GM19467 (cell line): ENCODE data around the gene MBOAT2.

ENCODE experiments used
- ATAC-seq: cut with Tn5 transposase; IDR thresholded peaks from one replicate; pipeline ENCODE4 v1.9.1; 2021; ENCODE audit warnings: mild to moderate bottlenecking, moderate library complexity; ENCODE audit not compliant: unreplicated experiment

The MBOAT2 gene

DNA sequence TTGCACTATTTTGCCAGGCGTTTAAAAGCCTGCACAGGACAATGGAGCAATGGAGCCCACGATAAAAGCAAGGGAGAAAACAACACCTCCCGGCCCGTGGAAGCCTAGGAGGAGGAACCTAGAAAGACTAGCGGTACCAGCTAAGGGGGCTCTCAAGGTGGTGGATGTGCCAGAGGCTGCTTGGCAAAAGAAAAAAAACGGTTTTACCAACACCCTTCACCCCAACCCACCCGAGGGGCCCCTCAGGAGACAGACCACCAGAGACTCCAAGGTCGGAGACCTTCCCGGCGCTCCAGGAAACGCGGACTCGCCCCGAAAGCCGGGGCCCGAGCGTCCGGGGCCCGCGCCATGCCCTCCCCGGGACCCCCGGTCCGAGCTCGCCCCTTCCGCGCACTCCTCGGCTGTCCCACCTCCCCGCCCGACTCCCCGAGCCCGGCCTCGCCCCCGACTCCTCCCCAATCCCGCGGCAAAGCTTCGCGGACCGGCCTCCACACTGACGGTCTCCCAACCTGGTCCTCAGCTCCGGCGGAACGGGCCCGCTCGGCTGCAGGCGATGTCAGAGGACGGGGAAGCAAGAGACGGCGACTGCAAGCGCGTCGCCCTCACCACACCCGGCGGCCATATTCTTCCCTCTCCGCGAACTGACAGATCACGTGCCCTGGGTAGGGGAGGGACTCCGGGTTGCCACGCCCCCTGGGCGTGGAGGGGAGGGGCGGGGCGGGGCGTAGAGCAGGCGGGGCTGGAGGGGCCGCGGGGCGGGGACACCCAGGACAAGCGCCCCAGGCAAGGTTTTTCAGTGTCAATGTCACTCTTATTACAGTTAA is 166.3 kb downstream of the MBOAT2 start, which contains the start of gene KIDINS220:
Gene KIDINS220, minus strand, starts transcription at position 643 of the 824 bp plus-strand sequence. CDS start 10,520 bp downstream, outside the sequence.
- ATAC-seq = peak; percentile 94

DNA sequence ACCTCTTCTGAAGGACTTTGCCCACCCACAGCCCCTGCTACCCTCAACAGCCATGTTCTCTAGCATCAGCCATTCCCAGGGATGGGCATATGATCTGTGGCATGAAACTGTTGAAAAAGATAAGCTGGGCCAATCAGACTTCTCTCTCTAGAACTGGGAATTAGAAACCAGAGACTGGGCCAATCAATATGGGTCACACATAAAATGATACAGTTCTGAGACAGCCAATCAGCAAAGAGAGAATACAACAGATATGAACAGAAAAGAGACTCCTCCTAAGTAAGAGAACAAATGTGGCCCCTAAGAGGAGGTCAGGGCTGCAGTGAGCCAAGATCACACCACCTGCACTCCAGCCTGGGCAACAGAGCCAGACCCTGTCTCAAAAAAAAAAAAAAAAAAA is 168.2 kb downstream of the MBOAT2 start:
- ATAC-seq = no peak

DNA sequence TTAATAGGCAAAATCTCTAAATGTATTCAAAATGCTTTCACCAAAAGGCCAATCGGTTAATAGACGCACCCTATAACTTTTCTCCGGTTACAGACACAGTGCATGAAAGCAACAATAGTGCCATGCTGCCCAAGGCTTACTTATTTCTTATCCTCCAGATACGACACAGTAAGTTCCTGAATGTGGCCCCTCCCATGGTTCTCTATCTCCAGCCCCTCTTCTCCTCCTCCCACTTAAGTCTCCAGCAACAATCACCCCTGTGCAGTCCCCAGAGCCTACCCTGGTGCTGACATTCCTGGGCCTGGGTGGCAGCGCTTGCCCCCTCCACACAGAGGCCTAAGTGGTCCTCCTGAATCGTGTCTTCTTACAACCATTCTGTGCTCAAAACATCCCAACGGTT is 169.6 kb downstream of the MBOAT2 start:
- no peak for ATAC-seq

DNA sequence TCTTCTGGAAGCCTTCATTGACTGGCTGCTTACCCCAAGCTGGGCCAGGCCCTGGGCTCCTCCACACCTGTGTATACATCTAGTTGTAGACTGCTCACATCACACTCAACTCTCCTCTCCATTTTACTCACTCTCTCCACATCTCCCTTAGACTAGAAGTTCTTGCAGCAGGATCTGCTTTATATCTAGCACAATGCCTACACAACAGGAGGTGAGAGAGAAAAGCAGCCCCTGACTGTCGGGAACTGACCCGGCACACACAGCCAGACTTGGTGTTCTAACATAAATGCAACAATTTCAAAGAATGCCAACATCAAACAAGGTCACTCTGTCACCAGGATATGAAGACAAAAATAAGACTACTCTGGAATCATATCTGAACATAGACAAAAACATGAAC is 172.0 kb downstream of the MBOAT2 start:
- no peak for ATAC-seq

DNA sequence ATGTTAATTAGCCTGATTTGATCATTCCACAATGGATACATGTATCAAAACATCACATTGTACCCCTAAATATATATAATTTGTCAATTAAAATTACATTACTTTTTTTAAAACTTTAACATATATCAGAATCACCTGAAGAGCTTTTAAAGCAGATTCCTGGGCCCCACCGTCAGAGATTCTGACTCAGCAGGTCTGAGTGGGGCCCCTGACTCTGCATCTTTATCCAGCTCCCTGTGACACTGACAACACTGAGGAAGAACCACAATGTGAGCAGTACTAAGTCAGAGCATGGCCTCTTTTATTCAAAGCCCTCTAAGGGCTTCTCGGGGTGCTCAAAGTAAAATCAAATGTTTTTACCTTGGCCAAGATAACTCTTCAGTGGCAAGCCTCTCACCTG is 175.8 kb downstream of the MBOAT2 start:
- no peak for ATAC-seq

DNA sequence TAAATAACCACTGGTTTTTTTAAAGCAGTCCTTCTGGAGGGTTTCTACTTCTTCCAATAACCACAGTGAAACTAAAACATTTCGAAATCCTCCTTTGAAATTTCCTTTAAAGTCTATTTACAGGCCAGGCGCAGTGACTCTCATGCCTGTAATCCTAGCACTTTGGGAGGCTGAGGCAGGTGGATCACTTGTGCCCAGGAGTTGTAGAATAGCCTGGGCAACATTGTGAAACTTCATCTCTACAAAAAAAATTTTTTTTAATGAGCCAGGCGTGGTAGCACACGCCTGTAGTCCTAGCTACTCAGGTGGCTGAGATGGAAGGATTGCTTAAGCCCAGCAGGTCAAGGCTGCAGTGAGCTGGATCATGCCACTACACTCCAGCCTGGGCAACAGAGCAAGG is 181.3 kb downstream of the MBOAT2 start:
- ATAC-seq = no peak

DNA sequence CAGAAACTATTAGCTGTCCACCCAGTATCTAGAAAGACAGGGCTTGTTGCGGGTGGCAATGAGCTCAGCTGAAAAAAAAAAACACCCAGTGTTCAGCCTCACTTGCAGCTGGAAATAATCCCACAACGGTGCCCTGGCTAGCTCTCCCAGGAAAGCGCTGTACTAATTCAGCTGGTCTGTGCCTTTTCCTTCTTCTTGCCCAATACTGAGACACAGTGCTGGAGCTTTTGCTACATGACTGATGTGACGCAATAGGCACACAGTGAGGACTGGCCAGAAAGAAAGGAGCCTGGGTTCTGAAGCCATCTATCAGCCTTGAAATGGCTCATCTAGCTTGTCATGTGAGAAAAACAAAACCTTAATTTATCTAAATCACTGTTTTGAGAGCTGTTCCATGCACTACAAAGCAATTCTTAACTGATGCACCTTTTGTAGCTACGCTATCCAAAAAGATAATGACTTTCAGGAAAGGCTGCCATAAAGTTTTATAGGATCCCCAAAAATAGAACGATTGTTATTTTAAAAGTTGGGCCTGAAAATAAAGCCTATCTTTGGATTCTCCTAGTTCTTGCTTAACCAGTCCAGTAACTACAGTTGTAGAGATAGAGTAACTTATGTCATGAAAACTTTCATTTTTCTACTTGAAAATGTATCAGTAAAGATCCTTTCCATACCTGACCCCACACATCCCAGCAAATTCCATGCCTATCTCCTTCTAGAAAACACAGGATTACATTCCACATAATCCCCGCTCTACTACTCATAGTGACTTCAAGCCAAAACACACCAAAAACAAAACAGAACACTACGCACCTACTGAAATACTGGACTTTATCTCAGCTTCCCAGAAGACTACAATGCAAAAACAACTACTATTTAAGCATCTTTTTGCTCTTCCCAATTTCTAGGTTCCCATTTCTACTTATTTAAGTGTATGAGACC is 181.9 kb downstream of the MBOAT2 start:
- ATAC-seq = no peak

DNA sequence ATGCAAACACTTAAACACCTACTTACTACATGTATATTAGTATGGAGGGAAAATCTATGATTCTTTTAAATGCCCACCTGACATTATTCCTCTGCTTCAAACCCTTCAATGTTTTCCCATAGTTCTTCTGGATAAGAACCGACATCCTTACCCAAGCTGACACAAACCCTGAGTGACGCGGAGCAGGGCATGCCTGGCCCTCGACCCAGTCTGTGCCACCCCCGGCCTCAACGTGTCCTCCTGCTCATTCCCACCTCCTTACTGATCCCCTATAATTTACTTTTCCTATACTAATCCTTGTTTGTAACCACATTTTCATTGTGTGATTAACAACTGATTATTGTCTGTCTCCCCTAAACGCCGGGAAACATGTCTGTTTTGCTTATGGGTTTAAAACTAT is 183.5 kb downstream of the MBOAT2 start:
- no peak for ATAC-seq

DNA sequence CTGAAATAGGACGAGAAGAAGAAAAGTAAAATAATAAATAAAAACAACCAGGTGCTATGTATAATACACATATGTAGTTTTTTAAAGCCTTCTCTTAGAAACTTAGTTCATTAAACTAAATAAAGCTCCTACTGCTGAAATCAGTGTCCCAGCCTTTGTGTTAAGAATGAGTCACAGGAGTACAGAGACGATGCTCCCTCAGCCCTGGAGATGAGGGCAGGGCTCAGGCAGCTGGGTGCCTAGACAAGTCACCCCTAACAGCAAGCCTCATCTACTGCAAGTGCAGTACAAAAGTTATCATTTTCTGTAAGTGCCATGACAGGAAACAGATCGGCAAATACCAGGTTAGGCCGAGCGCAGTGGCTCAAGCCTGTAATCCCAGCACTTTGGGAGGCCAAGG is 184.3 kb downstream of the MBOAT2 start:
- ATAC-seq = no peak

DNA sequence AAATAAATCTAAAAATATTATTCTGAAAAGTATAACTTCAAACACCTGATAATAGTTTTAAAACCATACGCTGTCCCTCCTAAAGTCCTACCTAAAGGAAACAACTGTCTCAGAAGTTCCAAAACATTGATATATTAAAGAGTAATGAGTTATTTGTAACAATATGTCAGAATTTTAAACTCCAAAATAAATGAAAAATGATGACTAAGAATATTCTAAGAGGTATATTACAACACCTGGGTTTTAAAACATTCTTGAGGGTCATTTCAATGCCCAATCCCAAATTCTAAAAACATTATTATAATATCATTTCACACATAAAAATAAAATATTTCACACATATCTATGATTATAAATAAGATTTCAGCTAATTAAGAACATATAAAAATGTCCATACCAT is 186.3 kb downstream of the MBOAT2 start:
- no peak for ATAC-seq

DNA sequence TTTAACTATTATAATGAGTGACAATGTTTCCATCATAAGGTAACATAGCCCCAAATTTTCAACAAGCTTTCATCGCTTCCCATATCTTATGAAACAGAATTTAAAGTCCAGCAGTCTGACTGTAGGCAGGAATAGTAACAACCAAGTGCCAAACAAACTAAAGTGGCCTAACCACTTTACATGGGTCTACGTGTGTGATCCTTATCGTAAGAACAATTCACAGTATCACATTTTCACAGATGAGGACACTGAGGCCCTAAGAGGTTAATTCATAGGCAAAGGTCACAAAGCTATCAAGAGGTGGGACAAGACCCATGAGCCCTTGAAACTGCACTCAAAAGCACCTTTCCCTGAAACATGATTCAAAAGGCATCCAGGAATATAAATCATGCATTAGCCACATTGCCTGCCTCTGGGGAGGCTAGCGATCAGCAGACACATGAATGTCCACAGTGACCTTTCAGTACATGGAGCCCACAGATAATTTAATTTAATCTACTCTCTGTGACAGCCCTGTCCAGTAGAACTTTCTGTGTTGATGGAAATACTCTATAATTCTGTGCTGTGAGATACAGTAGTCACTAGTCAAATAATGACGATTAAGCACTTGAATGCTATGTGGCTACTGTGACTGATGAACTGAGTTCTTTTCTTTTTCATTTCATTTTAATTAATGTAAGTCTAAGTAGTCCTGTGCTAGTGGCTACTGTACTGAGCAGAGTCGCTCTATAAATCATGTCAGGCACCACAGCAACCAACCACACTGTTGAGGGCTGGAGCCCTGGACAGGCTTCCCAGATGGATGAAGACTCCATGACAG is 196.4 kb downstream of the MBOAT2 start:
- ATAC-seq = no peak

DNA sequence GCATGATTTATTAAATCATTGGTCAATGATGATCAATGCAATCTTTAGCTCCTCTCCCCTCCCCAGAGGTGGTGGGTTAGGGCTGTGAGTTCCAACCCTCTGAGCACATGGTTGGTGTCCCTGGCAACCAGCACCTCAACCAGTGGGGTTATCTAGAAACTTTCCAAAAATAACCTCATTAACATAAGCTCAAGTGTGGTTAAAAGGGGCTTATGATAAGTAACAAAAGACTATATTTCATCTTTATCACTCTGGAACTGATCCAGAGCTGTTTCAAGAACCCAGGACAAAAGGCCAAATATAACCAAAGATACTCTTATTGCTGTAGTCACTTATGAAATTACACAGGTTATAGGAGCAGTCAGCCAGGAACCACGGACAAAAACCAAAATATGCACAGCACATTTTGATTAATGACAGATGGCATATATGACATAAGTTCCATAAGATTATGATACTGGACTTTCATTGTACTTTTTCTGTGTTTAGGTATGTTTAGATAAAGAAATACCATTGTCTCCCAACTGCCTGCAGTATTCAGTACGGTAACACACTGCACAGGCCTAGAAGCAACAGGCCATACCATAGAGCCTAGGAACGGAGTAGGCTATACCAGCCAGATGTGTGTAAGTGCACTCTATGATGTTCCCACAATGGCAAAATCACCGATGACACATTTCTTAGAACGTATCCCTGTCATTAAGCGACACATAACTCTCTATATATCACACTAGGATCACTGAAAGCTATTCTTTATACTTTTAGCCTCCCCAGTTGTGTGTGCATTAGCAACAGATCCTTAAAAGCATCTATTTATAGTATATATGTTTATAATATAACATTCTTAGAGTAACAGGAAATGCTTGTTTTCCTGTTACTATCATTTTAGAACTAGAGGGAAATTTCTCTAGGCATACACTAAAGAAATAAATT is 197.9 kb downstream of the MBOAT2 start:
- no peak for ATAC-seq

DNA sequence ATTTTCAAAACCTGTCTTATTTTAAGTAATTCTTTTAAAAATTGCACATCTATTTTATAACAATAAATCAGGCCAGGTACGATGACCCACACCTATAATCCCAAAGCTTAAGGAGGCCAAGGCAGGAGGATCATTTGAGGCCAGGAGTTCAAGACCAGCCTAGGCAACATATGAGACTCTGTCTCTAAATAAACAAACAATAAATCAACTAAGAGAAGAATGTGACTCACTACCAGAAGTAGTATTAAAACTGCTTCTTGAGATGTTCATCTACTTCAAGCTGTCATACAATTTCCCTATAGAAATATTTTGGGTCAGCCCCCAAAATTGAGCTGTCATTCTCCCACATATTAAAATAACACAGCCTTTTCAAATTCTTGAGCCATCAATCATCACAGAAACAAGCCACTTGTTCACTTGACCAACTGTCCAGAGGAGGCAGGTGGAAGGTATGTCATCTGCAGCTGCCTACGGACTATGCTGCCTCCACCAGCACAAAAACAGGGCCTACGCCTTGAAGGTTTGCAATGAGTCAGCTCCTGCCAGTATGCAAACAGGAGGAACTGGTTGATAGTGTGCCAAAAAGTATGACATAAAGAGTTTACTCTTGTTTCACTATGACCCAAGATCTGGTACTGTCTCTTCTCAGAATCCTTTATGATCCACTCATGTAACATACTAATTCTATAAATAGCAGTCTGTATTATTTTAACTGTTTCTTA is 199.7 kb downstream of the MBOAT2 start:
- ATAC-seq = peak; percentile 92

DNA sequence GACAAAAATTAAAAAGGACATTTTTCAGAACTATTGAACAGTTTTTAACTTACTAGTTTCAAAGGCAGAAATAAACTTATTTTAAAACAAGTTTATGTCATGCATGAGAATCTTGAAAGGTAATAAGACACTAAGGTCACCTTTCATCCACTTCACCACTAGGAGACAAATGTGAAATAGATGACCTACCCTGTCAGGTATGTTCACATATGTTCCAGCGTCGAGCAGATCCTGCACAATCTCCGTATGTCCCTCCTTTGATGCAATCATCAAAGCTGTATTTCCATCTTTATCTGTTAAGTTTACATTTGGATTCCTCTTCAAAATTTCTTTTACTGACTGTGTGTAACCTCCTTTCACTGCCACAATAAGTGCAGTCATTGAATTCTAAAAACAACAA is 200.7 kb downstream of the MBOAT2 start:
- no peak for ATAC-seq
